ENCODE data around the gene SLC25A21. TPM values are rescaled to one million over a fixed set of nuclear protein-coding genes. Genes with fewer than 3 reads are reported as not detected.

The SLC25A21 gene
- total RNA-seq, 2 experiments from 2014 or later = not detected

DNA sequence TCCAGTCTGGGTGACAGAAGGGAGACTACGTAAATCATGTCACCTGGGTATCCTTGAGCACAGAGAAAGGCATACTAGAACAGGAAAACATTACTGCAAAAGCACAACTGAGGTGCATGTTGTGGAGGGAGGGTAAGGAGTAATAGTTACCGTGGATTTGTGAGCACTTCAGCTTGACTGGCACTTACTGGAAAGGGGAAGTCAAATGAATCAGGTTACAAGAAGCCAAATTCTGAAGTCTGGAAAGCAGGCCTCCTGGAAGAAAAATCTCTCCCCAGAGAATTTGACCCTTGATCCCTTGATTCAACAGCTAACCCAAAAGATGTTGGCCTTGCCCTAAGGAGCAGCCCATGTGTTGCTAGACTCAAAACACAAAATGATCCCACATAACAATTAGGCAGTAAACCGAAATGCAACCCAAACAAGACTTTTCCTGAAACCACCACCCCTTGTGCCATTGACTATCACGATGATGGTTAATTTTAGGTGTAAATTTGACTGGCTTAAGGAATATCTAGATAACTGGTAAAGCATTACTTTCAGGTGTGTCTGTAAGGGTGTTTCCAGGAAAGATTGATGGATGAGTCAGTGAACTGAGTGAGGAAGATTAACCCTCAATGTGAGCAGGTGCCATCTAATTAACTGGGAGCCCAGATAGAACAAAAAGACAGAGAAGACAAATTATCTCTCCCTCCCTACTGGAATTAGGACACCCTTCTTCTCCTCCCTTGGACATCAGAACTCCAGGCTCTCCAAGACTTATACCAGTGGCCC lies 108.8 kb downstream of the SLC25A21 start:
- POLR2A ChIA-PET = no interaction called here
- H3K4me3 Mint-ChIP-seq = no peak overlapping the region

GRCh38 chr14:37062191-37062803 lies 110.1 kb downstream of the SLC25A21 start:
- Histone ChIP-seq H3K27ac (ENCODE audit: low read depth in 1 of 2, low read length in 2 of 2) (no peak overlapping the region), H3K36me3 (ENCODE audit: insufficient read depth, low read length) (no peaks in the 10 kb centered on the region), H3K4me1 (ENCODE audit: insufficient read depth, low read length) (no peaks in the 10 kb centered on the region), H3K27me3 (ENCODE audit: control insufficient read depth in 1 of 2, insufficient read depth in 2 of 2, low read length in 2 of 2) (no peaks in the 10 kb centered on the region), H3K4me3 (ENCODE audit: low read length) (no peak overlapping the region), H3K9me3 (ENCODE audit: control insufficient read depth in 1 of 2, insufficient read depth in 1 of 2, low read length in 2 of 2) (no peaks in the 10 kb centered on the region)
- TF ChIP-seq, protein P1, sequence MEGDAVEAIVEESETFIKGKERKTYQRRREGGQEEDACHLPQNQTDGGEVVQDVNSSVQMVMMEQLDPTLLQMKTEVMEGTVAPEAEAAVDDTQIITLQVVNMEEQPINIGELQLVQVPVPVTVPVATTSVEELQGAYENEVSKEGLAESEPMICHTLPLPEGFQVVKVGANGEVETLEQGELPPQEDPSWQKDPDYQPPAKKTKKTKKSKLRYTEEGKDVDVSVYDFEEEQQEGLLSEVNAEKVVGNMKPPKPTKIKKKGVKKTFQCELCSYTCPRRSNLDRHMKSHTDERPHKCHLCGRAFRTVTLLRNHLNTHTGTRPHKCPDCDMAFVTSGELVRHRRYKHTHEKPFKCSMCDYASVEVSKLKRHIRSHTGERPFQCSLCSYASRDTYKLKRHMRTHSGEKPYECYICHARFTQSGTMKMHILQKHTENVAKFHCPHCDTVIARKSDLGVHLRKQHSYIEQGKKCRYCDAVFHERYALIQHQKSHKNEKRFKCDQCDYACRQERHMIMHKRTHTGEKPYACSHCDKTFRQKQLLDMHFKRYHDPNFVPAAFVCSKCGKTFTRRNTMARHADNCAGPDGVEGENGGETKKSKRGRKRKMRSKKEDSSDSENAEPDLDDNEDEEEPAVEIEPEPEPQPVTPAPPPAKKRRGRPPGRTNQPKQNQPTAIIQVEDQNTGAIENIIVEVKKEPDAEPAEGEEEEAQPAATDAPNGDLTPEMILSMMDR (IDR thresholded peaks at IDR 0.05) = no peak
- intact Hi-C loops (cut with DNase I, micrococcal nuclease) = no loop called here
- no peak for ATAC-seq (ENCODE audit: poor library complexity)
- POLR2A ChIA-PET = no interaction called here
- Mint-ChIP-seq H3K27me3 (no peaks in the 10 kb centered on the region), H3K4me1 (ENCODE audit: low read depth) (no peaks in the 10 kb centered on the region), H3K4me3 (no peak overlapping the region), H3K27ac (no peak overlapping the region), H3K36me3 (ENCODE audit: low read depth) (no peaks in the 10 kb centered on the region), H3K9me3 (peaks cover 3% of the 10 kb centered on the region)
- DNase-seq = no peak
- CTCF ChIA-PET = no interaction called here

More for the DNA sequence above, 108.8 kb downstream of the SLC25A21 start:
- no peaks in the 10 kb centered on the region for H3K27me3 ChIP-seq (ENCODE audit: control insufficient read depth in 1 of 2, insufficient read depth in 2 of 2, low read length in 2 of 2)
- Mint-ChIP-seq H3K27ac (no peak overlapping the region), H3K36me3 (ENCODE audit: low read depth) (no peaks in the 10 kb centered on the region), H3K4me1 (ENCODE audit: low read depth) (no peaks in the 10 kb centered on the region), H3K27me3 (no peaks in the 10 kb centered on the region), H3K9me3 (peaks cover 5% of the 10 kb centered on the region)
- H3K27ac ChIP-seq (ENCODE audit: low read depth in 1 of 2, low read length in 2 of 2) = no peak overlapping the region
- H3K36me3 ChIP-seq (ENCODE audit: insufficient read depth, low read length) = no peaks in the 10 kb centered on the region
- TF ChIP-seq, protein P1 (IDR thresholded peaks at IDR 0.05) = no peak
- ATAC-seq (ENCODE audit: poor library complexity) (no peak), DNase-seq (no peak)
- intact Hi-C loops (cut with DNase I, micrococcal nuclease) = no loop called here
- no peaks in the 10 kb centered on the region for H3K4me1 ChIP-seq (ENCODE audit: insufficient read depth, low read length)
- CTCF ChIA-PET = no interaction called here
- H3K4me3 ChIP-seq (ENCODE audit: low read length) = no peak overlapping the region
- H3K9me3 ChIP-seq (ENCODE audit: control insufficient read depth in 1 of 2, insufficient read depth in 1 of 2, low read length in 2 of 2) = no peaks in the 10 kb centered on the region

- intact Hi-C loops (cut with DNase I, micrococcal nuclease) = no loop called here
- no peak for ATAC-seq (ENCODE audit: poor library complexity)
- DNase-seq = no peak
- Mint-ChIP-seq H3K4me1 (ENCODE audit: low read depth) (no peaks in the 10 kb centered on the region), H3K27me3 (no peaks in the 10 kb centered on the region), H3K4me3 (no peak overlapping the region), H3K36me3 (ENCODE audit: low read depth) (no peaks in the 10 kb centered on the region), H3K9me3 (peaks cover 3% of the 10 kb centered on the region), H3K27ac (no peak overlapping the region)
- Histone ChIP-seq H3K4me1 (ENCODE audit: insufficient read depth, low read length) (no peaks in the 10 kb centered on the region), H3K36me3 (ENCODE audit: insufficient read depth, low read length) (no peaks in the 10 kb centered on the region), H3K27ac (ENCODE audit: low read depth in 1 of 2, low read length in 2 of 2) (no peak overlapping the region), H3K9me3 (ENCODE audit: control insufficient read depth in 1 of 2, insufficient read depth in 1 of 2, low read length in 2 of 2) (no peaks in the 10 kb centered on the region), H3K27me3 (ENCODE audit: control insufficient read depth in 1 of 2, insufficient read depth in 2 of 2, low read length in 2 of 2) (no peaks in the 10 kb centered on the region), H3K4me3 (ENCODE audit: low read length) (no peak overlapping the region)
- CTCF ChIA-PET = no interaction called here
- POLR2A ChIA-PET = no interaction called here
- TF ChIP-seq, protein P1 (IDR thresholded peaks at IDR 0.05) = no peak
These were observed 110.7 kb downstream of the SLC25A21 start for GRCh38 chr14:37061697-37062096.

Measured in CD4-positive, alpha-beta T cell (primary cell).